Fibroblast of lung (primary cell): ENCODE data around the gene SCP2.

ENCODE experiments used
- EZH2 ChIP-seq: IDR thresholded peaks from 2 replicates; pipeline ENCODE4 v1.5.1; 2012; ENCODE audit warnings: low read length, control low read depth, mild to moderate bottlenecking; ENCODE audit errors: missing control alignments
- TF ChIP-seq, protein P1 (sequence below), 2 donors: IDR thresholded peaks in 1 of 2; conservative IDR thresholded peaks in 1 of 2; 1 replicate in 1 of 2; 2 replicates in 1 of 2; pipeline ENCODE4 v1.5.1; 2011 to 2012; ENCODE audit warnings: low read length in 2 of 2, control low read depth in 1 of 2, inconsistent platforms in 1 of 2, low read depth in 1 of 2, mild to moderate bottlenecking in 1 of 2

DNA sequence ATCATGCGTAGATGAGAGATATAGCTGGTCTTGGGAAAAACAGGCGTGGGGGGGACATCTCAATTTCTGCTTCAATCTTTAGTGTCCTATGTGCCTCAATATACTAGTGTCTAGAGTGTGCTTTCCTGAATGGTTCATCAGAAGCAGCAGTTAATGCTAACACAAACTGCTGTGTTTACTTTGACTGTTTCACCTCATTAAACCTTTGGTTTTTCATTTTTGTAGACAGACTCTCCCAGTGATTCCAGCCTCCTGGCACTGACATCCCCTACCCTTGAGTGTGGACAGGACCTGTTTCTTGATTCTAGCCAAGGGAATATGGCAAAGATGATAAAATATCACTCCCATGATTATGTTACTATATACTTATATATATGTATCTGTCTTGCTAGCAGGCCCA is 46.9 kb upstream of the SCP2 start:
- TF ChIP-seq, protein P1, sequence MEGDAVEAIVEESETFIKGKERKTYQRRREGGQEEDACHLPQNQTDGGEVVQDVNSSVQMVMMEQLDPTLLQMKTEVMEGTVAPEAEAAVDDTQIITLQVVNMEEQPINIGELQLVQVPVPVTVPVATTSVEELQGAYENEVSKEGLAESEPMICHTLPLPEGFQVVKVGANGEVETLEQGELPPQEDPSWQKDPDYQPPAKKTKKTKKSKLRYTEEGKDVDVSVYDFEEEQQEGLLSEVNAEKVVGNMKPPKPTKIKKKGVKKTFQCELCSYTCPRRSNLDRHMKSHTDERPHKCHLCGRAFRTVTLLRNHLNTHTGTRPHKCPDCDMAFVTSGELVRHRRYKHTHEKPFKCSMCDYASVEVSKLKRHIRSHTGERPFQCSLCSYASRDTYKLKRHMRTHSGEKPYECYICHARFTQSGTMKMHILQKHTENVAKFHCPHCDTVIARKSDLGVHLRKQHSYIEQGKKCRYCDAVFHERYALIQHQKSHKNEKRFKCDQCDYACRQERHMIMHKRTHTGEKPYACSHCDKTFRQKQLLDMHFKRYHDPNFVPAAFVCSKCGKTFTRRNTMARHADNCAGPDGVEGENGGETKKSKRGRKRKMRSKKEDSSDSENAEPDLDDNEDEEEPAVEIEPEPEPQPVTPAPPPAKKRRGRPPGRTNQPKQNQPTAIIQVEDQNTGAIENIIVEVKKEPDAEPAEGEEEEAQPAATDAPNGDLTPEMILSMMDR (conservative IDR thresholded peaks at IDR 0.05 in 1 of 2, IDR thresholded peaks at IDR 0.05 in 1 of 2; ENCODE audit: low read depth in 1 of 2, low read length in 2 of 2), result no peak
- no peak for TF ChIP-seq EZH2
